Endothelial cell (in vitro differentiated cells): ENCODE results near the gene ERP27. TPM values are rescaled to one million over a fixed set of nuclear protein-coding genes. Genes with fewer than 3 reads are reported as not detected.

Experiments
- DNase-seq: peaks from one replicate; pipeline ENCODE4 v3.0.0; 2021; ENCODE audit warnings: low spot score
- H3K27ac Mint-ChIP-seq: one replicate; pipeline ENCODE4 v1.8.0; 2021; ENCODE audit warnings: mixed read lengths, inconsistent platforms; ENCODE audit not compliant: unreplicated experiment
- H3K27me3 Mint-ChIP-seq: one replicate; pipeline ENCODE4 v1.8.0; 2021; ENCODE audit warnings: mild to moderate bottlenecking, moderate library complexity, mixed read lengths, inconsistent platforms; ENCODE audit not compliant: unreplicated experiment
- H3K36me3 Mint-ChIP-seq: one replicate; pipeline ENCODE4 v1.8.0; 2021; ENCODE audit warnings: mild to moderate bottlenecking, low read depth, mixed read lengths, inconsistent platforms; ENCODE audit not compliant: unreplicated experiment
- H3K4me1 Mint-ChIP-seq: one replicate; pipeline ENCODE4 v1.8.0; 2021; ENCODE audit warnings: mild to moderate bottlenecking, mixed read lengths, inconsistent platforms; ENCODE audit not compliant: unreplicated experiment
- H3K4me3 Mint-ChIP-seq: one replicate; pipeline ENCODE4 v1.8.0; 2021; ENCODE audit warnings: mild to moderate bottlenecking, mixed read lengths, inconsistent platforms; ENCODE audit not compliant: unreplicated experiment
- H3K9me3 Mint-ChIP-seq: one replicate; pipeline ENCODE4 v1.8.0; 2021; ENCODE audit warnings: mixed read lengths, inconsistent platforms; ENCODE audit not compliant: unreplicated experiment
- CTCF ChIP-seq: fragments of 200-600 bp; sonication (generic); IDR thresholded peaks from one replicate; pipeline ENCODE4 v1.5.0; 2021; ENCODE audit warnings: antibody characterized with exemption; ENCODE audit not compliant: unreplicated experiment
- total RNA-seq: library from RNA; stranded (reverse); fragmentation: NEBNext Ultra II Directional; extraction: Animal tissue kit (Norgen Biotek cat#: 25700); gene quantifications from one replicate; pipeline ENCODE4 v1.2.1, GENCODE V29; 2021; ENCODE audit not compliant: unreplicated experiment

ERP27 gene
- total RNA-seq, 1 donor from 2014 or later: 0.46 TPM

GRCh38 chr12:14975457-14975856 lies 37.1 kb upstream of the ERP27 start:
- Mint-ChIP-seq H3K4me1 (peaks cover 27% of the 10 kb centered on the region), H3K36me3 (no peaks in the 10 kb centered on the region), H3K27me3 (peaks cover 1% of the 10 kb centered on the region), H3K9me3 (no peaks in the 10 kb centered on the region), H3K27ac (no peak overlapping the region), H3K4me3 (no peak overlapping the region)
- no peak for TF ChIP-seq CTCF
- no peak for DNase-seq

GRCh38 chr12:14974633-14975032 lies 36.3 kb upstream of the ERP27 start:
- H3K9me3 Mint-ChIP-seq: no peaks in the 10 kb centered on the region
- no peaks in the 10 kb centered on the region for H3K36me3 Mint-ChIP-seq
- DNase-seq: no peak
- TF ChIP-seq CTCF: no peak
- H3K27me3 Mint-ChIP-seq: peaks cover 1% of the 10 kb centered on the region
- H3K27ac Mint-ChIP-seq: no peak overlapping the region
- no peak overlapping the region for H3K4me3 Mint-ChIP-seq
- peaks cover 32% of the 10 kb centered on the region for H3K4me1 Mint-ChIP-seq

GRCh38 chr12:14972816-14973215 lies 34.5 kb upstream of the ERP27 start, which contains the start of gene PDE6H:
Gene PDE6H, plus strand, starts transcription at chr12:14973042. Its CDS starts 4,971 bp downstream, at chr12:14978013.
- H3K27me3 Mint-ChIP-seq: peaks cover 1% of the 10 kb centered on the region
- H3K27ac Mint-ChIP-seq: no peak within 1 kb of the TSS
- no peaks in the 10 kb centered on the region for H3K9me3 Mint-ChIP-seq
- DNase-seq: no peak
- no peaks in the 10 kb centered on the region for H3K36me3 Mint-ChIP-seq
- no peak within 1 kb of the TSS for H3K4me3 Mint-ChIP-seq
- H3K4me1 Mint-ChIP-seq: peaks cover 27% of the 10 kb centered on the region
- TF ChIP-seq CTCF: no peak

- H3K4me1 Mint-ChIP-seq: peaks cover 27% of the 10 kb centered on the region
- DNase-seq: no peak
- peak overlapping the region; percentile 59 for H3K27ac Mint-ChIP-seq
- no peak overlapping the region for H3K4me3 Mint-ChIP-seq
- H3K36me3 Mint-ChIP-seq: no peaks in the 10 kb centered on the region
- TF ChIP-seq CTCF: no peak
- H3K27me3 Mint-ChIP-seq: peaks cover 1% of the 10 kb centered on the region
- no peaks in the 10 kb centered on the region for H3K9me3 Mint-ChIP-seq
Observed at GRCh38 chr12:14970473-14970872, 32.1 kb upstream of the ERP27 start.

GRCh38 chr12:14968478-14968877 lies 30.1 kb upstream of the ERP27 start:
- peaks cover 24% of the 10 kb centered on the region for H3K4me1 Mint-ChIP-seq
- H3K4me3 Mint-ChIP-seq: no peak overlapping the region
- no peaks in the 10 kb centered on the region for H3K9me3 Mint-ChIP-seq
- H3K27ac Mint-ChIP-seq: no peak overlapping the region
- TF ChIP-seq CTCF: no peak
- peaks cover 1% of the 10 kb centered on the region for H3K27me3 Mint-ChIP-seq
- H3K36me3 Mint-ChIP-seq: no peaks in the 10 kb centered on the region
- DNase-seq: no peak
